ENCODE data around the gene FCER1G. TPM values are rescaled to one million over a fixed set of nuclear protein-coding genes. Genes with fewer than 3 reads are reported as not detected.

FCER1G gene
- total and polyA plus RNA-seq, 2 of the 8 experiments (the other 6 are each of a cell fraction or from before 2014, with no cell fraction given): 1.6 TPM; not detected in 1

DNA sequence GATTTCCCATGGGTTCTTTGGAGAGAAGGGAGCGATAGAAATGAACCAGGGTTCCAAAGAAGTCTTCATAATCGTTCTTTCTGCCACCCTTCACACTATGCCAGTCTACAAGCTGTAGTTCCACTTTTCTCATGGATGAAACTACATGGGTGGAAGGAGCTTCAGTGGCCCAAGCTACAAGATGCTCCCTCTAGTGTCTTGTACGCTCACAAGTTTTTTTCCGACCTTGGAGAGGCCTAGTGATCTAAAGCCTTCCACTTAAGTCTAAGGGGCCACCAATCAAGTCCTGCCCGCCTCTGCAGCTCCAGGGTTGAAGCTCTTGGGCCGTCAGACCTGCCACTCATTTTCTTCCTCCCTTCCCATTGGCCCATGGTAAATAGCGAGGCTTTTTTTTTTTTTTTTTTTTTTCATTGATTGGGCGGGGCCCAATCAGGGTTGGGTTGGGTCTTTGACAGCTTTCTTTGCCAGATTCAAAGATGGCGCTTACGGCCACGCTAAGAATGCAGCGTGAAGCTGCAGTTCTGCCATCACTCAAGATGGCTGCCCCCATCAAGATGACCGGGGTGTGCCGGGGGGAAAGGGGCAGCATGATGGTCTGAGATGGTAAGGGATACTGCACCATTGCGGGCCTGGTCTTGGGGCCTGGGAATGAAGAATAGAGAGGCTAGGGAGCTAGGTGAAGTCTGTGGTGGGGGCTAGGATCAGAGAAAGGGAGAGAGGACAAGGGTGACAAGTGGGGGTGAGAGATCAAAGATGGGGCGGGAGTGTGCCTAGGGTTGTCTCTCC lies 10.6 kb downstream of the FCER1G start, which contains the start of gene TOMM40L:
Gene TOMM40L, plus strand, starts transcription at position 527 of the 786 bp plus-strand sequence. CDS start 430 bp downstream, outside the sequence.
- H2BK12ac ChIP-seq (ENCODE audit: low read depth, low read length): peak within 1 kb of the TSS; percentile 60; the same call in 1 of the 2 replicates
- H3K79me2 ChIP-seq (ENCODE audit: control insufficient read depth in 1 of 2, insufficient read depth in 2 of 2, low read length in 2 of 2): no peaks in the 10 kb centered on the region
- no peak within 1 kb of the TSS for H2AK5ac ChIP-seq (ENCODE audit: low read depth, low read length)
- H2AFZ ChIP-seq (ENCODE audit: low read length): peak within 1 kb of the TSS; percentile 83
- H4K20me1 ChIP-seq (replicated peaks in 1 of 2; ENCODE audit: control insufficient read depth in 1 of 2, insufficient read depth in 2 of 2, low read length in 2 of 2): no peaks in the 10 kb centered on the region
- peak within 1 kb of the TSS; percentile 75 to 93 (median 83) for H3K4me3 ChIP-seq (ENCODE audit: extremely low read depth in 1 of 4, insufficient read depth in 2 of 4, low read depth in 3 of 4, low read length in 4 of 4)
- CTCF ChIA-PET (ENCODE audit: partially characterized antibody): interaction anchor here (0.6 to 23.7 kb wide), 25 partner anchors 9 to 202 kb away, joined by 3 to 427 read pairs (median 10); partner anchors contain the start of genes ADAMTS4, B4GALT3, FCER1G and NDUFS2
- peak within 1 kb of the TSS; percentile 84; the same call in 1 of the 2 replicates for H4K8ac ChIP-seq (ENCODE audit: extremely low read depth, insufficient read depth, low read length)
- H3K9ac ChIP-seq (replicated peaks in 1 of 4; ENCODE audit: extremely low read depth in 1 of 4, low read depth in 3 of 4, low read length in 3 of 4): peak within 1 kb of the TSS in 3 of 4 experiments; percentile 4 to 84 (median 41); a peak in 4 of 7 replicates
- no peak within 1 kb of the TSS for H2BK120ac ChIP-seq (replicated peaks; ENCODE audit: low read depth, low read length)
- H3K23ac ChIP-seq (ENCODE audit: insufficient read length): no peak within 1 kb of the TSS
- peaks cover 8% of the 10 kb centered on the region for H3K23me2 ChIP-seq (ENCODE audit: low read depth, low read length)
- H3K9me3 ChIP-seq (ENCODE audit: insufficient read depth in 2 of 2, low read depth in 1 of 2, low read length in 1 of 2): no peaks in the 10 kb centered on the region
- H3K14ac ChIP-seq (ENCODE audit: insufficient read length): no peak within 1 kb of the TSS
- 0 out of 7 replicates have a peak, but pooled peaks cover 0 to 2% (median 0%) of the 10 kb centered on the region in 4 experiments for H3K27me3 ChIP-seq (replicated peaks in 1 of 4; ENCODE audit: control insufficient read depth in 3 of 4, extremely low read depth in 1 of 4, insufficient read depth in 3 of 4, low read length in 3 of 4)
- DNase-seq (ENCODE audit: low read depth in 1 of 2, low spot score in 2 of 2) (peak; percentile 86 to 96), FAIRE-seq (peak; percentile 57)
- no peaks in the 10 kb centered on the region for H3K79me1 ChIP-seq (ENCODE audit: low read depth, low read length)
- no peak within 1 kb of the TSS; the same call in 1 of the 2 replicates for H3K27ac ChIP-seq (ENCODE audit: low read depth, low read length)
- H4K91ac ChIP-seq (replicated peaks; ENCODE audit: insufficient read length, low read length): peak within 1 kb of the TSS; percentile 13
- peak within 1 kb of the TSS; percentile 87; the same call in 1 of the 2 replicates for H3K18ac ChIP-seq (ENCODE audit: extremely low read depth, low read length)
- peaks cover 0 to 10% (median 8%) of the 10 kb centered on the region in 4 experiments; a peak in 5 of 8 replicates for H3K36me3 ChIP-seq (ENCODE audit: control insufficient read depth in 2 of 4, insufficient read depth in 4 of 4, low read length in 3 of 4)
- H4K5ac ChIP-seq (ENCODE audit: insufficient read length, low read depth, low read length): peak within 1 kb of the TSS; percentile 23
- H3K4ac ChIP-seq (replicated peaks; ENCODE audit: insufficient read length, low read depth, low read length): peak within 1 kb of the TSS; percentile 10
- H3K4me2 ChIP-seq (ENCODE audit: insufficient read depth in 1 of 2, low read depth in 2 of 2, low read length in 2 of 2): peak within 1 kb of the TSS; percentile 87 to 94
- 12% methylated on average over 14 of the region's 16 CpGs; no CpG with 5 or more reads in 1 of the 2 experiments for WGBS, 2 experiments (ENCODE audit: extremely low coverage in 1 of 2, insufficient coverage in 1 of 2, insufficient read length in 1 of 2, insufficient replicate concordance in 2 of 2, low coverage in 1 of 2, low lambda C conversion rate in 2 of 2, missing lambda C conversion rate in 1 of 2)
- peaks cover 2 to 6% (median 4%) of the 10 kb centered on the region in 4 experiments for H3K4me1 ChIP-seq (replicated peaks in 1 of 4; ENCODE audit: control insufficient read depth in 3 of 4, insufficient read depth in 4 of 4, low read length in 3 of 4)
- peak within 1 kb of the TSS; percentile 66; the same call in 1 of the 2 replicates for H2BK5ac ChIP-seq (ENCODE audit: low read depth, low read length)
- H3K56ac ChIP-seq (replicated peaks; ENCODE audit: insufficient read length, low read depth, low read length): no peak within 1 kb of the TSS
- POLR2A ChIA-PET (ENCODE audit: partially characterized antibody): interaction anchor here (0.5 to 2.2 kb wide), 13 partner anchors 9 to 212 kb away, joined by 3 to 26 read pairs (median 4); partner anchors contain the start of genes NDUFS2 and PCP4L1
- H2BK15ac ChIP-seq (ENCODE audit: low read length): peak within 1 kb of the TSS; percentile 95
- H2BK20ac ChIP-seq (ENCODE audit: low read length): 0 out of 2 replicates have a peak within 1 kb of the TSS, but pooled peaks have one; percentile 43
- TF ChIP-seq, protein P1, sequence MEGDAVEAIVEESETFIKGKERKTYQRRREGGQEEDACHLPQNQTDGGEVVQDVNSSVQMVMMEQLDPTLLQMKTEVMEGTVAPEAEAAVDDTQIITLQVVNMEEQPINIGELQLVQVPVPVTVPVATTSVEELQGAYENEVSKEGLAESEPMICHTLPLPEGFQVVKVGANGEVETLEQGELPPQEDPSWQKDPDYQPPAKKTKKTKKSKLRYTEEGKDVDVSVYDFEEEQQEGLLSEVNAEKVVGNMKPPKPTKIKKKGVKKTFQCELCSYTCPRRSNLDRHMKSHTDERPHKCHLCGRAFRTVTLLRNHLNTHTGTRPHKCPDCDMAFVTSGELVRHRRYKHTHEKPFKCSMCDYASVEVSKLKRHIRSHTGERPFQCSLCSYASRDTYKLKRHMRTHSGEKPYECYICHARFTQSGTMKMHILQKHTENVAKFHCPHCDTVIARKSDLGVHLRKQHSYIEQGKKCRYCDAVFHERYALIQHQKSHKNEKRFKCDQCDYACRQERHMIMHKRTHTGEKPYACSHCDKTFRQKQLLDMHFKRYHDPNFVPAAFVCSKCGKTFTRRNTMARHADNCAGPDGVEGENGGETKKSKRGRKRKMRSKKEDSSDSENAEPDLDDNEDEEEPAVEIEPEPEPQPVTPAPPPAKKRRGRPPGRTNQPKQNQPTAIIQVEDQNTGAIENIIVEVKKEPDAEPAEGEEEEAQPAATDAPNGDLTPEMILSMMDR (IDR thresholded peaks at IDR 0.05; ENCODE audit: control extremely low read depth in 1 of 3, insufficient read depth in 1 of 3, low read depth in 1 of 3, low read length in 3 of 3): peak in 2 of 3 experiments; percentile 41 to 56; a peak in 3 of 4 replicates
- no peak for TF ChIP-seq POLR2A (IDR thresholded peaks at IDR 0.05; ENCODE audit: control extremely low read depth in 1 of 2, low read depth in 2 of 2, low read length in 2 of 2)
- TF ChIP-seq TBP (IDR thresholded peaks at IDR 0.05; ENCODE audit: low read depth, low read length): peak; percentile 51; the same call in 1 of the 2 replicates
- TF ChIP-seq KDM5A (IDR thresholded peaks at IDR 0.05; ENCODE audit: low read length): peak; percentile 89
- peak; percentile 70 for TF ChIP-seq SIX5 (IDR thresholded peaks at IDR 0.05; ENCODE audit: low read depth, low read length)
- peak; percentile 99 for TF ChIP-seq SP1 (IDR thresholded peaks at IDR 0.05; ENCODE audit: low read depth, low read length)
- 0 out of 2 replicates have a peak, but pooled peaks have one; percentile 14 for TF ChIP-seq TEAD4 (IDR thresholded peaks at IDR 0.05; ENCODE audit: low read depth, low read length)
- TF ChIP-seq TAF1 (IDR thresholded peaks at IDR 0.05; ENCODE audit: low read depth, low read length): peak; percentile 68
